CD4-positive, alpha-beta T cell treated with Interleukin-1 beta for 1 hour (primary cell): Measurements from ENCODE around the gene PLD3.
A peak's percentile ranks its signal among the peaks of the same experiment; 100 is the strongest.
"Not testable (repeated sequence)": the region's sequence is repeated elsewhere in the genome, so short reads cannot be mapped to it uniquely, and the experiment has no call there.

Experiments
- DNase-seq, 2 donors: peaks; one replicate each; pipeline ENCODE4 v3.0.0-alpha.2; 2020 to 2022

PLD3 gene

DNA sequence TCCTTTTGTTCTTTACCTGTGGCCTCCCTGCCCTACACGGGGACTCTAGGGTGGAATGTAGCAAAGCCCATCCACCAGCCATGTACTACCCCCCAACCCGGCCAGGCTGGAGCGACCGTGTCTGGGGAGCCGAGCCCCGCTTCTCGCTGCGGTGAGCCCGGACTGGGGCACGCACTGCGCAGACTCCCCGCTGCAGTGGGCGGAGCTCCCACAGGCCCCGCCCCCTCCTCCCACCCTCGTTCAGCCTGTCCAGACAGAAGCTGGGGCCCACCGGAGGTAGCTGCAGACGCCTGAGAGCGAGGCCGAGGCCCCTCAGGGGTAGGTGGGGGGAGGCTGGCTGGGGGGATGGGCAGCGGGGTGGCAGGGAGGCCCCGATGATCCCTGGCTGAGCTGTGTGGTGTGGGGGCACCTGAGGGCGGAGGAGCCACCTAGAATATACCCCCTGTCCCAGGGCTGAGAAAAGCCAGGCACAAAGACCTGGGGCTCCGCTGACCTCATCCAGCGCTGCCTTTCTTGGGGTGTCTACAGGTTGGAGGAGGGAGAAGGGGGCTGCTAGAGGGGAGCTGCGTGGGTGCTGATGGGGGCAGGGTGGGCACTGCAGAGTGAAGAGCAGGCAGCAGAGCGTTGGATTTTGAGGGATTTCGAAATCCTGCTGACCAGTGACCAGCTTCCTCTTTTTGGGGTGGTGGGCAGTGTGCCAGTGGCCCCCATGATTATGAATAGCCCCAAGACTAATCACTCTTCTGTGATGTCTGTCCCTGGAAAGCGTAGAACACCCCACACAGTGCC lies 17.3 kb downstream of the PLD3 start:
- DNase-seq: peak; percentile 43 to 60

DNA sequence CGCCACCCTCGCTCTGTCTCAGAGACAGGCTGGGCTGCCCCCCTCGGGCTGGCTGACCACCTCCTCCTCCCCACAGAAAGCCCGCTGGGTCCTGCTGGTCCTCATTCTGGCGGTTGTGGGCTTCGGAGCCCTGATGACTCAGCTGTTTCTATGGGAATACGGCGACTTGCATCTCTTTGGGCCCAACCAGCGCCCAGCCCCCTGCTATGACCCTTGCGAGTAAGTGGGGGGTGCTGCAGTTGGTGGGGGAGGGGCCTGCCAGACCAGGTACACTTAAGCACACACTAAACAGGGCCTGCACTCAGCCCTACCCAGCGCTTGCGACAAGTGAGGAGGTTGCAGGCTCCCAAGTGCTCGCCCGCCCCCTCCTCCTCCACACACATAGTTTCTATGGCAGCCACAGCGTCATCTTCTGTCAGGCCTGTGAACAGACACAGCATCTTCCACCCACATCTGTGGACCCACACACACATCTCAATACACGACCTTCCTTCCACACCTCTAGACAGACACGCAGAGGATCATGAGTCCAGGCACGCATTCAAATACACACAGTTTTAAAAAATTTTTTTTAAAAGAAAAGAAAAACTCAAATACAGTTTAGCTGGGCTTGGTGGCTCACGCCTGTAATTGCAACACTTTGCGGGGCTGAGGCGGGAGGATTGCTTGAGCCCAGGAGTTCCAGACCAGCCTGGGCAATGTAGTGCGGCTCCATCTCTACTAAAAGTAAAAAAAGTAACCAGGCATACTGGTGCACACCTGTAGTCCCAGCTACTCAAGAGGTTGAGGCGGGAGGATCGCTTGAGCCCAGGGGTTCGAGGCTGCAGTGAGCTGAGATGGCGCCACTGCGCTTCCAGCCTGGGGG lies 18.4 kb downstream of the PLD3 start:
- no peak for DNase-seq

DNA sequence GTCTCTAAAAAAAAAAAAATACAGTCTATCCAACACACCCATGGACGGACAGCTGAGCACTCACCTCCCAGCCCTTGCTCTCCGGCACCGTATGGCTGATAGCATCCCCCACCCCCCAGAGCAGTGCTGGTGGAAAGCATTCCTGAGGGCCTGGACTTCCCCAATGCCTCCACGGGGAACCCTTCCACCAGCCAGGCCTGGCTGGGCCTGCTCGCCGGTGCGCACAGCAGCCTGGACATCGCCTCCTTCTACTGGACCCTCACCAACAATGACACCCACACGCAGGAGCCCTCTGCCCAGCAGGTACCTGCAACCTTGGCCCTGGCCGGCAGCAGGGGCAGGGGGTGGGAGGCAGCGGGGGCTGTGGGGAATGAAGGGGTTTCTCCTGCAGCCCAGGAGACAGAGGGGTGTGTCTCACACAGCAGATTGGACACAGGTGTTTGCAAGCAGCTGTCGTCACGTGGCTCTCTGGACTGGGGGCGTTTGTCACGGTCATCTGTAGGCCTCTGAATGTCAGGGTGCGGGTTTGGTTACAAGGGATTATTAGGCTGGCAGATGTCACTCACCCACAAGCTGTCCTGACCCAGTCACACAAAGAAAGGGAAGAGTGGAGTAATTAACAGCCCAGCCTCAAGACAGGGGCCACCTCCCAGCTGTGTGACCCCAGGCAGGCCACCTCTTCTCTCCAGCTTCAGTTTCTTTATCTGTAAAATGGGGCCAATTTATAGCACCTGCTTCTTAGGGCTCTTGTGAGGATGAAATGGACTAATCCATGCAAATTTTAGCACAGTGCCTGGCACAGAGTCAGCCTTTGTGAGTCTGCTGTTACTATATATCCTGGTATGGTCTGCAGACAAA lies 19.3 kb downstream of the PLD3 start:
- DNase-seq: no peak

DNA sequence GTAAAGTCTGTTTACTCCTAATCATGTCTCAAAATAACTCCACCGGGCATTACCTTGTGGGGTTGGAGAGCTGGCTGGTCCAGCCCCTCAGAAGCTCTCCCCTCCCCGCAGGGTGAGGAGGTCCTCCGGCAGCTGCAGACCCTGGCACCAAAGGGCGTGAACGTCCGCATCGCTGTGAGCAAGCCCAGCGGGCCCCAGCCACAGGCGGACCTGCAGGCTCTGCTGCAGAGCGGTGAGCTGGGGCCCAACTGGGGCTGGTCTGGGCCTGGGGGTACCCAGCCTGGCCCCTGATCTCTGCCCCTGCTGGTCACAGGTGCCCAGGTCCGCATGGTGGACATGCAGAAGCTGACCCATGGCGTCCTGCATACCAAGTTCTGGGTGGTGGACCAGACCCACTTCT lies 21.3 kb downstream of the PLD3 start:
- DNase-seq: no peak

DNA sequence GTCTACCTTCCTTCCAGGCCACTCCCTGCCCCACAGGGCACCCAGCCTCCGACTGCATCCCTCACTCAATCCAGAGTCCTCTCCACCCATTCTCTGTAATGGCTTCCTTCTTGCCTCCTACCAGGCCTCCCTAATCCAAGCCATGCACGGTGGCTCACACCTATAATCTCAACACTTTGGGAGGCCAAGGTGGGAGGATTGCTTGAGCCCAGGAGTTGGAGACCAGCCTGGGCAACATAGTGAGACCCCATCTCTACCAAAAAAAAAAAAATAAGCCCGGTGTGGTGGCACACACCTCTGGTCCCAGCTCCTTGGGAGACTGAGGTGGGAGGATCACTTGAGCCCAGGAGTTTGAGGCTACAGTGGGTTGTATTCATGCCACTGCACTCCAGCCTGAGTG lies 21.8 kb downstream of the PLD3 start:
- not testable (repeated sequence) for DNase-seq

DNA sequence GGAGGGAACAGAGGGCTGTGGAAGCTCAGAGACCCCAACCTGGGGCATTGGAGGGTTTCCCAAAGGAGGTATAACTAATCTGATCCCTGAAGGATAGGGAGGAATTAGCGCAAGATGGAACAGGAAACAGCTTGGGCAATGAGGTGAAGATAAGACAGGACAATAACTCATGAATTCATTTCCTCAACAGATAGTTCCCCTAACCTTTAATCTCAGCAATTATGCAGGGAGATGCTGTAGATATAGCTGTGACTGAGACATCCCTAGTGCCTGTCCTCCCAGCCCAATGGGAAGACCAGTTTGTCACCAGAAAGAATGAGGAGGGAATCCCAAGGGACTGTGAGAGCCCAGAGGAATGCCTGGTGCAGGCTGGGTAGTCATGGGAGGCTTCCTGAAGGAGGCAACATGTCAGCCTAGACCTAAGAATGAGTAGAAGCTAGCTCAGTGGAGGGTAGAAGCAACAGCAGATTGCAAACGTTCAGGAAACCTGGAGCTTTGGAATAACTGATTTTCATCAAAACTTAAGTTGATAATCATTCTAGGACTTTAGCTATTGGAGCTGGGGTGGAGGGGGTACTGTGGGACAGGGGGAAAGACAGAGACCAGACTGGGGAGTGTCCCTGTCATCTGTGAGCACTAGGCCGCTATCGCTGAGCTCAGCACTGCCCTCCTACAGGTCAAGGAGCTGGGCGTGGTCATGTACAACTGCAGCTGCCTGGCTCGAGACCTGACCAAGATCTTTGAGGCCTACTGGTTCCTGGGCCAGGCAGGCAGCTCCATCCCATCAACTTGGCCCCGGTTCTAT lies 22.7 kb downstream of the PLD3 start:
- no peak for DNase-seq

DNA sequence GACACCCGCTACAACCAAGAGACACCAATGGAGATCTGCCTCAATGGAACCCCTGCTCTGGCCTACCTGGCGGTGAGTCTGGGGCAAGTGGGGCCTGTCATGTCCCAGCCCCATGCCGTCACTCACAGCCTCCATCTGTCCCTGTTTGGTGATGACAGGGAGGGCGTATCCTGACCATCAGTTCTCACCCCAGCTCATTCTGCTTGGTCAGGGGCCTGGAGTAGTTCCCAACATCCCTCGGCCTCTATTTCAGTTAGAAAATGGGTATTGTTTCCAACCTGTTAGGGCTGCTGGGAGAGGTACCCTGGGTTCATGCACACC lies 23.3 kb downstream of the PLD3 start:
- DNase-seq: no peak

DNA sequence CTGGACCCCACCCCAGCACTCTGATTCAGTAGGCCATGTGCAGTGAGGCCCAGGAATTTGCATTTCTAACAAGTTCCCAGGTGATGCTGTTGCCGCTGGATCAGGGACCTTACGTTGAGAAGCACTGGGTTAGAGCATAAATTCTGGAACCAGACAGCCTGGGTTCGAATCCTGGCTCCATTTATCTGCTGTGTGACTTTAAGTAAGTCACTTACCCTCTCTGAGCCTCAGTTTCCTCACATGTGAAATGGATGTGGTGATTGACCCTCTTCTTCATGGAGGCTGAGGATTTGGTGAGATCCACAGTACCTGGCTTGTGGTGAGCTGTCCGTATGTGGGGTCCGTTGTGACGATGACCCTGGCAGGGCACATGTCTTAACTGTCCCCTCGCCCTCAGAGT lies 25.6 kb downstream of the PLD3 start:
- DNase-seq: no peak

DNA sequence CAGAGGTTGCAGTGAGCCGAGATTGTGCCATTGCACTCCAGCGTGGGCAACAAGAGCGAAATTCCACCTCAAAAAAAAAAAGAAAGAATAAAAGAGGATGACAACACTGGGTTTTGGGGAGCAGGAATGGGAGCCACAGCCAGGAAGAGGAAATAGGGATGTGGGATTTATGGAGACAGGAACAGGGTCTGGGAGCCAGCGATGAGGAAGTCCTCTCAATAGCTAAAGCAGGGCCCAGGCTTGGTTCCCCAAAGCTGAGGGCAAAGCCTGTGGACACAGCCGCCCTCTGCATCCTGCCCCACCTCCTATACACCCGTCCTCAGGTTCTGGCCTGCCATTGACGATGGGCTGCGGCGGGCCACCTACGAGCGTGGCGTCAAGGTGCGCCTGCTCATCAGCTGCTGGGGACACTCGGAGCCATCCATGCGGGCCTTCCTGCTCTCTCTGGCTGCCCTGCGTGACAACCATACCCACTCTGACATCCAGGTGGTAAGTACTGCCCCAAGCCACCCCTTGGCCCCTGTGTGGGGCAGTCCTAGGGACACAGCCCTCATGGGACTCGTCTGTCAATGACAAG lies 27.9 kb downstream of the PLD3 start:
- DNase-seq: no peak

DNA sequence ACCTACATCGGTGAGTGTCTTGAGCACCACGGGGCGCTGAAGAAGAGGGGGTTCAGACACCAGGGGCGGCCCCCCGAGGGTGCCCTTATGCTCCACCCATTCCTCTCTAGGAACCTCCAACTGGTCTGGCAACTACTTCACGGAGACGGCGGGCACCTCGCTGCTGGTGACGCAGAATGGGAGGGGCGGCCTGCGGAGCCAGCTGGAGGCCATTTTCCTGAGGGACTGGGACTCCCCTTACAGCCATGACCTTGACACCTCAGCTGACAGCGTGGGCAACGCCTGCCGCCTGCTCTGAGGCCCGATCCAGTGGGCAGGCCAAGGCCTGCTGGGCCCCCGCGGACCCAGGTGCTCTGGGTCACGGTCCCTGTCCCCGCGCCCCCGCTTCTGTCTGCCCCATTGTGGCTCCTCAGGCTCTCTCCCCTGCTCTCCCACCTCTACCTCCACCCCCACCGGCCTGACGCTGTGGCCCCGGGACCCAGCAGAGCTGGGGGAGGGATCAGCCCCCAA lies 29.4 kb downstream of the PLD3 start:
- DNase-seq: no peak

DNA sequence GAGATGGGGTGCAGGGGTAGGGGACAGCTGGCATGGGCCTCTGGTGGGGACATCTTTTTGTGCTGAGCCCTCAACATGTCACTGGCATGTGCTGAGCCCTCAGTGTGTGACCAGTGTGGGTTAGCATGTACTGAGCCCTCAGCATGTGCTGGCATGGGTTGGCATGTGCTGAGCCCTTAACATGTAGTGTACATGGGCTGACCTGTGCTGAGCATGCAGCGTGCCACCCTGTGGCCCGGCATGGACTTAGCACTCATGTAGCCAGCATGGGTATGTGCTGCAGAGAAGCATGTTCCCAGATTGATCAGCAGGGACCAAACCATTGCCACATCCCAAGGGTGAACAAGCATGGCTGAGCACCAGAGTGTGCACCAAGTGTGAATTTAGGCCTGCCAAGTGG lies 30.0 kb downstream of the PLD3 start:
- DNase-seq: no peak

DNA sequence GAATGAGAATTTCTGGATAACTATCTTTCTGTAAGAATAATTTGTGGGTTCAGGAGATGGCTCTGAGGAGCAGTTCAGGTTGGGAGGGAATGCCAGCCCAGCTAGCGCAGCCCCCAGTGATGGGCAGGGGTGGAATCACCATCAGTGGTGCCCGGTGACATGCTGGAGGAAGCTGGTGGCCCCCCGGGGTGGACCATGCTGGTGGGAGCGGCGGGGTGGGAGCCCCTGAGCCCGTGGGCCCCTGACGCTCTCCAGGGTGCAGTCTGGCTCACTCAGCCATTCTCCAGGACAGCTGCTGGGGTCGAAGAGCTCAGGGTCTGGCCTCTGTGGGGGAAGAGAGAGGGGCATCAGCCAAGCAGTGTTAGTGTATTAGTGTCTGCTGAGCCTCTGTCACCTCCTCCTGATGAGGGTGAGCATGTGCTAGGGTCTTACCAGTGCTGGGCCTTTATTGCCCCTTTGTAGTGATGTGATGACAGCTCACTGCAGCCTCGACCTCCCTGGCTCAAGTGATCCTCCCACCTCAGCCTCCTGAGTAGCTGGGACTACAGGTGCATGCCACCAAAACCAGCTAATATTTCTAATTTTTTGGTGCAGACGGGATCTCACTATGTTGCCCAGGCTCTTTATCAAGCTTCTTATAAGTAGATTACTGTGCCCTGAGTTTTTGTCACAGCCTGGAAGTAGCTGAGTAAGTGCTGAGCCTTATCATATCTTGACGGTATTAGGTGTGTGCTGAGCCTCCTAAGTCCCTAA lies 31.1 kb downstream of the PLD3 start:
- no peak for DNase-seq

DNA sequence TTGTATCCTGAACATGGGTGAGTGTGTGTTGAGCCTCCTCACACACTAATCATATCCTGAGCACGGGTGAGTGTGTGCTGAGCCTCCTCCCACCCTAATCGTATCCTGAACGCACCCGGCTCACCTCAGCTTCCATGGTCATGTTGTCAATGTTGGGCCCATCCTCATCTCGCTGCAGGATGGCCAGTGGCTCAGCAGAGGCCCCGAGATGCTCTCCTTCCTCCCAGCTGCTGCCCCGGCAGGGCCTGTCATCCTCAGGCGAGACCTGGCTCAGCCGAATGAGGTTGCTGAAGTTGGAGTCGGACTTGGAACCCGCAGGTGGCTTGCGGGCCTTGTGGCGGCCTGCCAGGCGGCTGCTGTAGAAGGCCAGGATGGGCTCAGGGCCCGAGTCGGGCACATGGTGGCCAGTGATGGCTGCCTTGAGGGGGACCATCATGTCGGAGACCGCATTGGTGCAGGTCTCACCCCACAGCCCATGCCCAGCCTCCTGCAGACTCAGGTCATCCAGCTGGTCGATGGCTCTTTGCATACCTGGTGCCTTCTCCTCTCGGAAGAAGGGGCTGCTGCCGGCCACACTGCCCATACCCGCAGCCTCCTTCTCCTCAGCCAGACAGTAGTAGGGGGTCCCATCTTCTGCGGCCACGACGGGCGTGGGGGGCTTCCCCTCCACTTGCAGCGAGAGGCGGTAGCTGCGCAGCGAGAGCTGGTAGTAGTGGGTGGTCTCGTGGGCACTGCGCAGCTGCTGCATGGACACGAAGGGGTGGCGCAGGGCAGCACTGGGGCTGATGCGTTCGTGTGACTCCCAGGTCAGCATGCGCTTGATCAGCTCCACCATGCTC lies 31.9 kb downstream of the PLD3 start:
- no peak for DNase-seq

DNA sequence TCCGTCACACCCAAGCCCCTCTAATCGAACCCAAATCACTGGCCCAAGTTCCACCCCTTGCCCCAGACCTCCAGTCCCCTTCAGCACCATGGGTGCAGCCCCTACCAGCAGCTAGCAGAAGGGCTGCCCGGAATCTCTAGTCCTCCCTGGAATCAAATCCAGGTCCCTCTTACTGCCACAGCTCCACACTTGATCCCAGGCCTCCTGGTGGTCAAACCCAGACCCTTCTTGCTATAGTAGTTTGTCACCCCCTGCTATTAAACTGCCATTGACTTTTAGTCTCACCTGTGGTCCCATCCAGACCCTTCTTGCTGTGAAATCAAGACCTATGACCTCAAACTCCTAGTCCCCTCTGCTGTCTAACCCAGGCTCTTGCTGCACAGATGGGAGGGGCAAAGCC lies 32.8 kb downstream of the PLD3 start:
- DNase-seq: no peak

DNA sequence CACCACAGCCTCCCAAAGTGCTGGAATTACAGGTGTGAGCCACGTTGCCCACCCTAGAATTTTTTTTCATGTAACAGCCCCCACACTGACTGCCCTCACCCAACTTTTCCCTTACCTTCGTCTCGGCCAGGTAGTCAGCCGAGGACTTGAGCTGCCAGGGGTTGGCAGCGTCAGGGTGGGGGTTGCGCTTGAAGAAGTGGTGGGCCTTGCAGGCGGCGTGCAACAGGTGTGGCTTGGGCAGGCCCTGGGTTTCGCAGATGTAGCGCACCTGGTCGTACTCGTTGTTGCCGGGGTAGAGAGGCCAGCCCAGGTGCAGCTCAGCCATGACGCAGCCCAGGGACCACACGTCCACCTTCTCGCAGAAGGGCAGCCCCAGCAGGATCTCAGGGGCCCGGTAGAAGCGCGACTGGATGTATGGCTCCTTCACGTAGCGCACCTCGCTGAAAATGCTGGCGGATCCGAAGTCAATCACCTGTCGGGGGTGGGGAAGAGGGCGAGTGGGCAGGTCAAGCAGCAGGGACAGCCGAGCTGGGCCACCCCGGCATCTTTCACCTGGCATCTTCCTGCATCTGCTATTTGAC lies 35.3 kb downstream of the PLD3 start:
- no peak for DNase-seq

DNA sequence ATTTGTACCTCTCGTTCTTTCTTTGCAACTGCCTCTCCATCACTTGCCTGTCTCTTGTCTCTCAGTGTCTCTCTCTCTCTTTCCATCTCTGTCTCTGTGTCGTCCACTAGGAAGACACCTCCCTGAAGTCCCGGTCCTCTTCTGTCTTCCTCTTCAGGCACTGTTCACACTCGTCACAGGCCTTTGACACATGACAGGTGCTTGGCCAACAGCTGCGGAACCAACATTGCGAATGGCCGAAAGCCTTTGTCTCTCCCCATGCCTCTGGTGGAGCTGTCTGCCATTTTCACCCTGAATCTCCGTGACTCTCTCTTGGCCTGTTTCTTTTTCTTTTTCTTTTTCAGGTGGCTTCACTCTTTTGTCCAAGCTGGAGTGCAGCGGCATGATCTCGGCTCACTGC lies 38.7 kb downstream of the PLD3 start:
- no peak for DNase-seq

DNA sequence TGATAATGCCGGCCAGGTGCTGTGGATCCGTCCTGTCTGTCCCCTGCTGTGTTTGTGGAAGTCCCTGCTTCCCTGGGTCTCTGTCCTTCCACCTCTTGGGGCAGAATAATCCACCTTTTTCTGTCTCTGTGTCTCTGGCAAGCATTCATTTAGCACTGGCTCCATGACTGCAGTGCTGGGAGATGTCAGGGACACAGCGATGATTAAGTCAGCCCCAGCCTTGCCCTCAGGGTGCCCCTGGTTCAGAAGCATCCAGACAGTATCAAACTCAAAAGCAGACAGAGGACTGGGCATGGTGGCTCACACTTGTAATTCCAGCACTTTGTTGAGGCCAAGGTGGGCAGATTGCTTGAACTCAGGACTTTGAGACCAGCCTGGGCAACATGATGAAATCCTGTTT lies 40.0 kb downstream of the PLD3 start:
- DNase-seq: no peak

DNA sequence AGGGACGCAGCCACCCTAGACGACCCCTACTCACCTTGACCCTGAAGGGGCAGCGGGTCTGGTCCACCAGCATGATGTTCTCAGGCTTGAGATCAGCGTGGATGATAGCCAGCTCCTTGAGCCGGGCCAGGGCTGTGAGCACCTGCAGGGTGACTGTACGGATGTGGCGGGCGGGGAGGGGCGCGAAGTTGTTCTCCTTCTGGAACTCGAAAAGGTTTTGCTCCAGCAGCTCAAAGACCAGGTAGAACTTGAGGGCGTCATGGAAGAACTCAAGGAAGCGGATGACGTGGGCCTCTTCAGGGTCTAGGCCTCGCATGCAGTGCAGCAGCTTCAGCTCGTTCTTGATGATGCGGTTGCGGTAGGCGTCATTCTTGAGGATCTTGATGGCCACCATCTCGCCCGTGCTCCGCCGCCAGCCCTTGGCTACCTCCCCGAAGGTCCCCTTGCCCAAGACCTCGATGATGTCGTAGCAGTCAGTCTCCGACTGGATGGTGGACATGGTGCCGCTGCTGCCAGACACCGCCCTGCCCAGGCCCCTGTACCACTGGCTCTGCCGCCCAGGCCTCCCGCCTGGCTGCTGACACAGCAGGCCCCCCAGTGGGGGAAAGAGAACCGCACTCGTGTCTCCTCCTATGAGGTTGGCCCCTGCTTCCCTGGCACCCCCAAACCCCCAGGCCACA lies 41.0 kb downstream of the PLD3 start:
- DNase-seq: no peak

DNA sequence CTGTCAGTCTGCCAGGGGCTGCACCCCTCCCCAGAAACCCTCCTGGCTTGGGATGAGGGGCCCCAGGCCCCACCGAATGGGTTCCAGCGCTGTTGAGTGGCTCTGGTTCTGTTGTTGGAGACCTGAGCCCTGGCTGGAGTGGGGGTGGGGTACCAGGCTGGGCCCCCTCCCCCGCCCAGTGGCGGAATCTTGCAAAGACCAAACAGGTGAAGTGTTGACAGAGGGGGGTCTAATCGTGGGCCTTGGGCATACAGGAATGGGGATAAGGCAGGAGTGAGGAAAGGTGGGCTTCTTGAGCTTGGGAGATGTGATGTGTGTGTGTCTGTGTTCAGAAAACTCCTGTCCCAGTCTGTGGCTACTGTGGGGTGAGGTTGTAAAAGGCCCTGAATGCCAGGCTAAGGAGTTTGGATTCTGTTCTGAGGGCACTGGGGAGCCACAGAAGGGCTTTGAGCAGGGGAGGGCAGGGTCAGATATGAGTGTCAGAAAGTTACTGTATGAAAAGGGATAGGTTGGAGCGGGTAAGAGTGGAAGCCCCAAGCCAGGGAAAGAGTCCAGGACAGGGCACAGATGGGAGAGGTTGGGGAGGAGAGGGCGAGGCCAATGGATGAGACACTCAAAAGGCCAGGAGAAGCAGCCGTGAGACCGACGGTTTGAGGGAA lies 41.7 kb downstream of the PLD3 start, which contains the start of gene HIPK4:
HIPK4 (minus strand) TSS at position 98 of the 659 bp plus-strand sequence. CDS start 279 bp downstream, outside the sequence.
- DNase-seq: no peak
